Measurements from ENCODE around the gene ERCC1. TPM values are rescaled to one million over a fixed set of nuclear protein-coding genes. Genes with fewer than 3 reads are reported as not detected.
A peak's percentile ranks its signal among the peaks of the same experiment; 100 is the strongest.

Gene ERCC1
- total RNA-seq = 10 to 100 TPM; 70.7 to 98.6 (median 83.9) TPM
- 10 to 100 TPM; 41.1 to 64.3 TPM for polyA plus RNA-seq
- long read RNA-seq, donor 1, transcript ERCC1-203 (9 exons, 949 nt) = minor isoform, 6 of 201 reads
- long read RNA-seq, donor 1, transcript ERCC1-208 (10 exons, 1,453 nt) = minor isoform, 28 of 201 reads
- long read RNA-seq, donor 1, transcript ERCC1-202 (10 exons, 3,828 nt) = major isoform, 75 of 201 reads
- long read RNA-seq, donor 1, partial matches to known transcripts = 43 of 201 reads
- long read RNA-seq, donor 1, other reads (novel, unspliced or antisense) = 47 of 201 reads
- long read RNA-seq, donor 2, transcript ERCC1-202 (10 exons, 3,828 nt) = major isoform, 5 of 13 reads
- long read RNA-seq, donor 2, partial matches to known transcripts = 0 of 13 reads
- long read RNA-seq, donor 2, other reads (novel, unspliced or antisense) = 0 of 13 reads
- long read RNA-seq, donor 3, transcript ERCC1-202 (10 exons, 3,828 nt) = major isoform, 30 of 127 reads
- long read RNA-seq, donor 3, transcript ERCC1-208 (10 exons, 1,453 nt) = minor isoform, 23 of 127 reads
- long read RNA-seq, donor 3, partial matches to known transcripts = 39 of 127 reads
- long read RNA-seq, donor 3, other reads (novel, unspliced or antisense) = 30 of 127 reads

- Histone ChIP-seq H3K4me1 (ENCODE audit: insufficient read depth) (peaks cover 10% of the 10 kb centered on the region), H3K27me3 (no peaks in the 10 kb centered on the region), H3K27ac (peak within 1 kb of the TSS; percentile 42 to 87), H3K4me3 (peak within 1 kb of the TSS; percentile 63), H3K36me3 (no peaks in the 10 kb centered on the region), H3K9me3 (no peaks in the 10 kb centered on the region)
- peak in 4 of 5 donors; percentile 96 to 98 (median 96) for DNase-seq
- peak; percentile 69 for TF ChIP-seq POLR2A (IDR thresholded peaks at IDR 0.05)
- no peak for TF ChIP-seq EP300 (IDR thresholded peaks at IDR 0.05)
- no peak for TF ChIP-seq CTCF (IDR thresholded peaks at IDR 0.05)
- WGBS, 3 donors = 0 to 2% (median 1%) methylated on average over 37 of the region's 37 CpGs
- intact Hi-C loops (cut with DNase I) = loop anchor here in 2 of 4 donors (2.0 to 10.0 kb wide), 2 partner anchors 17 to 261 kb away; no protein-coding TSS in a partner anchor
These were observed at the start of gene ERCC1 for GRCh38 chr19:45423589-45424190. Gene ERCC1, minus strand, starts transcription at chr19:45423917. Its CDS starts 543 bp downstream, at chr19:45423374.

GRCh38 chr19:45473367-45473681, 49.6 kb upstream of the ERCC1 start:
- no peaks in the 10 kb centered on the region for H3K27me3 ChIP-seq
- DNase-seq = no peak
- intact Hi-C loops (cut with DNase I) = no loop called here
- TF ChIP-seq POLR2A (IDR thresholded peaks at IDR 0.05) (no peak), CTCF (IDR thresholded peaks at IDR 0.05) (no peak), EP300 (IDR thresholded peaks at IDR 0.05) (no peak)
- 48 to 60% (median 57%) methylated on average over 5 of the region's 5 CpGs for WGBS, 3 donors
- no peak overlapping the region for H3K27ac ChIP-seq
- H3K4me3 ChIP-seq = no peak overlapping the region
- H3K9me3 ChIP-seq = no peaks in the 10 kb centered on the region
- H3K36me3 ChIP-seq = no peaks in the 10 kb centered on the region
- peaks cover 6% of the 10 kb centered on the region for H3K4me1 ChIP-seq (ENCODE audit: insufficient read depth)

- DNase-seq = peak in 1 of 5 donors; percentile 76
- Histone ChIP-seq H3K9me3 (no peaks in the 10 kb centered on the region), H3K4me1 (ENCODE audit: insufficient read depth) (peaks cover 9% of the 10 kb centered on the region), H3K27me3 (no peaks in the 10 kb centered on the region), H3K27ac (no peak overlapping the region), H3K4me3 (no peak overlapping the region), H3K36me3 (no peaks in the 10 kb centered on the region)
- TF ChIP-seq POLR2A (IDR thresholded peaks at IDR 0.05) (no peak), EP300 (IDR thresholded peaks at IDR 0.05) (no peak), CTCF (IDR thresholded peaks at IDR 0.05) (no peak)
- intact Hi-C loops (cut with DNase I) = no loop called here
- WGBS, 3 donors = 48 to 53% (median 50%) methylated on average over 42 to 44 of the region's 44 CpGs
These were observed 49.0 kb upstream of the ERCC1 start for GRCh38 chr19:45472563-45473366.

GRCh38 chr19:45471931-45472562, 48.3 kb upstream of the ERCC1 start:
- 62 to 69% (median 63%) methylated on average over 7 of the region's 7 CpGs for WGBS, 3 donors
- peaks cover 12% of the 10 kb centered on the region for H3K4me1 ChIP-seq (ENCODE audit: insufficient read depth)
- no peak overlapping the region for H3K4me3 ChIP-seq
- H3K27ac ChIP-seq = no peak overlapping the region
- TF ChIP-seq CTCF (IDR thresholded peaks at IDR 0.05) (no peak), EP300 (IDR thresholded peaks at IDR 0.05) (no peak), POLR2A (IDR thresholded peaks at IDR 0.05) (no peak)
- intact Hi-C loops (cut with DNase I) = no loop called here
- H3K36me3 ChIP-seq = no peaks in the 10 kb centered on the region
- no peaks in the 10 kb centered on the region for H3K27me3 ChIP-seq
- H3K9me3 ChIP-seq = no peaks in the 10 kb centered on the region
- DNase-seq = peak in 1 of 5 donors; percentile 60

All from ovary (tissue), 10 donors.